Measurements from ENCODE around the gene ZNF225. TPM values are rescaled to one million over a fixed set of nuclear protein-coding genes. Genes with fewer than 3 reads are reported as not detected.
A peak's percentile ranks its signal among the peaks of the same experiment; 100 is the strongest.

ZNF225 gene
- total and polyA plus RNA-seq, 2 donors (not counting 1 experiment from before 2014, with no cell fraction given), result 1.4 to 13.1 TPM

DNA sequence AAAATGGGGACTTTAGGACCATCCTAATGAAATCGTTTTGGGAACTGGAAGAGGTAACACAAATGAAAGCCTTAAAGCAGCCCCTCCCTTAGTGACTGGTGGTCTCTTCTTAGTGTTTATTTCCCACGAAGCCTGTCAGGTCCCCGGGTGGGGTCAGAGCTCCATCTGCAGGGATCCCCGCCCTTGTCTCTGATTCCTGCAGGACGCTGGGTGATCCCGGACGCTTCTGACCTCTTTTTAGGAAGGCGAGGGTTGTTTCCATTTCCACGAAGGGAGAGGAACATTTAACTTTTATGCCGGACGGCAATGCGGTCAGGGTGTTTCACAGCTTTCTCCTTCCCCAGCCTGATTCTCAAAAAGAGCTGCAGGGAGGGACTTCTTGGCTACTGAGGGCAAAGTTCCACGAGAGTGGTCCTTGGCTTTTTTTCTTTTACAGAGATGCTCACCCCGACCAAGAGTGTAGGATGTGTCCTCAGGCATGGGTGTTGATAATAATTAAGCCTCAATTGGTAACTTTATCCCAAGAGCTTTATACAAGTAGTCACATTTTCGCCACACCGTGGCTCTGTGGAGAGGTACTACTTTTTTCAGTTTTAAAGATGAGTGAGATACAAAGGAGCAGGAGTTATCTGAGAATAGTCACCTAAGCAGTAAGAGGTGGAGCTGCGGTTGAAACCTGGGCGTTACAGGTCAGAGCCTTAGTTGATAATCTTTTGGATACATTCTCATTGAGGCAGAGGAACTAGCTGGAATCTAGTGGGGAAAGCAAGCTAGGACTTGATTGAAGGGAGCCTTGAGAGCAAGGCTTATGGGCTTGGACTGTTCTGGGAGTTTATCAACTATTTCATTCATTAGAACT, 40.4 kb upstream of the ZNF225 start:
- Histone ChIP-seq H3K79me2 (ENCODE audit: control insufficient read depth, insufficient read depth, low read length) (no peaks in the 10 kb centered on the region), H3K4me1 (ENCODE audit: control insufficient read depth in 2 of 2, insufficient read depth in 2 of 2, low read length in 2 of 2) (peaks cover 13 to 16% of the 10 kb centered on the region in 2 donors), H3K4me2 (replicated peaks; ENCODE audit: low read depth, low read length, poor library complexity, severe bottlenecking) (peak overlapping the region; percentile 84), H4K20me1 (ENCODE audit: control insufficient read depth, insufficient read depth, low read length, poor library complexity, severe bottlenecking) (no peaks in the 10 kb centered on the region), H3K9me3 (ENCODE audit: control extremely low read depth in 1 of 3, control insufficient read depth in 2 of 3, insufficient read depth in 1 of 3, low read length in 2 of 3) (peaks cover 4 to 12% (median 7%) of the 10 kb centered on the region in 3 donors), H3K27ac (ENCODE audit: low read length in 2 of 2) (no peak overlapping the region), H3K36me3 (replicated peaks in 1 of 2; ENCODE audit: control extremely low read depth in 1 of 2, control insufficient read depth in 1 of 2, extremely low read depth in 1 of 2, insufficient read depth in 2 of 2, low read length in 1 of 2) (peaks cover 0 to 4% of the 10 kb centered on the region in 2 experiments), H3K9ac (ENCODE audit: low read length) (peak overlapping the region; percentile 73), H3K4me3 (ENCODE audit: control extremely low read depth in 1 of 5, extremely low read depth in 1 of 5, insufficient read depth in 1 of 5, low read depth in 2 of 5, low read length in 4 of 5) (peak overlapping the region; percentile 68 to 89 (median 76)), H2AFZ (ENCODE audit: insufficient read depth, low read depth, low read length, poor library complexity, severe bottlenecking) (peak overlapping the region; percentile 94), H3K27me3 (replicated peaks in 1 of 4; ENCODE audit: control extremely low read depth in 1 of 4, control insufficient read depth in 3 of 4, insufficient read depth in 4 of 4, low read length in 3 of 4) (no peaks in the 10 kb centered on the region)
- peak; percentile 5 for DNase-seq
- no peak for TF ChIP-seq EZH2 (IDR thresholded peaks at IDR 0.05; ENCODE audit: borderline replicate concordance, insufficient read depth, low read depth, low read length, poor library complexity, severe bottlenecking)
- TF ChIP-seq, protein P1, sequence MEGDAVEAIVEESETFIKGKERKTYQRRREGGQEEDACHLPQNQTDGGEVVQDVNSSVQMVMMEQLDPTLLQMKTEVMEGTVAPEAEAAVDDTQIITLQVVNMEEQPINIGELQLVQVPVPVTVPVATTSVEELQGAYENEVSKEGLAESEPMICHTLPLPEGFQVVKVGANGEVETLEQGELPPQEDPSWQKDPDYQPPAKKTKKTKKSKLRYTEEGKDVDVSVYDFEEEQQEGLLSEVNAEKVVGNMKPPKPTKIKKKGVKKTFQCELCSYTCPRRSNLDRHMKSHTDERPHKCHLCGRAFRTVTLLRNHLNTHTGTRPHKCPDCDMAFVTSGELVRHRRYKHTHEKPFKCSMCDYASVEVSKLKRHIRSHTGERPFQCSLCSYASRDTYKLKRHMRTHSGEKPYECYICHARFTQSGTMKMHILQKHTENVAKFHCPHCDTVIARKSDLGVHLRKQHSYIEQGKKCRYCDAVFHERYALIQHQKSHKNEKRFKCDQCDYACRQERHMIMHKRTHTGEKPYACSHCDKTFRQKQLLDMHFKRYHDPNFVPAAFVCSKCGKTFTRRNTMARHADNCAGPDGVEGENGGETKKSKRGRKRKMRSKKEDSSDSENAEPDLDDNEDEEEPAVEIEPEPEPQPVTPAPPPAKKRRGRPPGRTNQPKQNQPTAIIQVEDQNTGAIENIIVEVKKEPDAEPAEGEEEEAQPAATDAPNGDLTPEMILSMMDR (IDR thresholded peaks at IDR 0.05), result no peak
- intact Hi-C loops (cut with micrococcal nuclease), result loop anchor here (1.0 to 10.0 kb wide), 11 partner anchors 21 to 248 kb away; partner anchors contain the start of genes ZNF222, ZNF224, ZNF225 and ZNF226
- ATAC-seq (ENCODE audit: low read depth), result no peak
- WGBS (ENCODE audit: insufficient coverage), result 31% methylated on average over 13 of the region's 18 CpGs
- Mint-ChIP-seq H3K4me1 (peaks cover 25% of the 10 kb centered on the region), H3K27ac (peak overlapping the region; percentile 76), H3K27me3 (no peaks in the 10 kb centered on the region), H3K9me3 (ENCODE audit: insufficient read depth) (peaks cover 18% of the 10 kb centered on the region), H3K4me3 (peak overlapping the region; percentile 89)
- POLR2A ChIA-PET, result interaction anchor here (0.6 kb wide), 1 partner anchor 139 kb away, joined by 9 read pairs; no protein-coding TSS in a partner anchor
- CTCF ChIA-PET, result interaction anchor here (0.7 kb wide), 1 partner anchor 52 kb away, joined by 3 read pairs; no protein-coding TSS in a partner anchor

DNA sequence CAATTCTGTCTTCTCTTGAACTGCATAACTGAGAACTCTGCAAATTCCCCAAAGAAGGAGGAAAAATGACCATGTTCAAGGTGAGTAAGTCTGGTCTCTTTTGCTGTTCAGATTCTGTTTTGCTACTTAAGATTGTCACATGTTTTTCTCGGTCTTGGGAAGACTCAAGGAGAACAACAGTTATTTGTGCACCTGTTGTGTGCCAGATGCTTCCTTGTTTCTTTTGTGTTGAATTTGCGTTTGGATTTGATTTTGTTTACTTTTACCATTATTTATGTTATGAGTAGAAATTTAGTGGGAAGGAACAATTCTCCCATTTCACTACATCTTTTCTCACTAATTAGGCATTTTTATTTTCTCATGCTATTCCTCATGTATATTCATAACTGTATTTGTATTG, 36.9 kb upstream of the ZNF225 start:
- peaks cover 6% of the 10 kb centered on the region for H3K9me3 Mint-ChIP-seq (ENCODE audit: insufficient read depth)
- ChIA-PET POLR2A (no interaction called here), CTCF (no interaction called here)
- peaks cover 20% of the 10 kb centered on the region for H3K4me1 Mint-ChIP-seq
- Histone ChIP-seq H3K27me3 (replicated peaks in 1 of 4; ENCODE audit: control extremely low read depth in 1 of 4, control insufficient read depth in 3 of 4, insufficient read depth in 4 of 4, low read length in 3 of 4) (no peaks in the 10 kb centered on the region), H3K9me3 (ENCODE audit: control extremely low read depth in 1 of 3, control insufficient read depth in 2 of 3, insufficient read depth in 1 of 3, low read length in 2 of 3) (peaks cover 0 to 1% (median 0%) of the 10 kb centered on the region in 3 donors), H3K27ac (ENCODE audit: low read length in 2 of 2) (no peak overlapping the region), H2AFZ (ENCODE audit: insufficient read depth, low read depth, low read length, poor library complexity, severe bottlenecking) (no peak overlapping the region), H3K4me3 (ENCODE audit: control extremely low read depth in 1 of 5, extremely low read depth in 1 of 5, insufficient read depth in 1 of 5, low read depth in 2 of 5, low read length in 4 of 5) (no peak overlapping the region), H3K79me2 (ENCODE audit: control insufficient read depth, insufficient read depth, low read length) (no peaks in the 10 kb centered on the region), H4K20me1 (ENCODE audit: control insufficient read depth, insufficient read depth, low read length, poor library complexity, severe bottlenecking) (no peaks in the 10 kb centered on the region), H3K4me1 (ENCODE audit: control insufficient read depth in 2 of 2, insufficient read depth in 2 of 2, low read length in 2 of 2) (peaks cover 12 to 16% of the 10 kb centered on the region in 2 donors), H3K4me2 (replicated peaks; ENCODE audit: low read depth, low read length, poor library complexity, severe bottlenecking) (no peak overlapping the region), H3K9ac (ENCODE audit: low read length) (no peak overlapping the region), H3K36me3 (replicated peaks in 1 of 2; ENCODE audit: control extremely low read depth in 1 of 2, control insufficient read depth in 1 of 2, extremely low read depth in 1 of 2, insufficient read depth in 2 of 2, low read length in 1 of 2) (peaks cover 0 to 8% of the 10 kb centered on the region in 2 experiments)
- no CpG with 5 or more reads among the region's 2 CpGs for WGBS (ENCODE audit: insufficient coverage)
- H3K4me3 Mint-ChIP-seq, result no peak overlapping the region
- TF ChIP-seq EZH2 (IDR thresholded peaks at IDR 0.05; ENCODE audit: borderline replicate concordance, insufficient read depth, low read depth, low read length, poor library complexity, severe bottlenecking), result no peak
- TF ChIP-seq, protein P1 (IDR thresholded peaks at IDR 0.05), result no peak
- no peak overlapping the region for H3K27ac Mint-ChIP-seq
- DNase-seq, result no peak
- intact Hi-C loops (cut with micrococcal nuclease), result loop anchor here (10.0 kb wide), 1 partner anchor 252 kb away; the partner anchor contains the start of gene ZNF283
- no peak for ATAC-seq (ENCODE audit: low read depth)
- H3K27me3 Mint-ChIP-seq, result no peaks in the 10 kb centered on the region
